ENCODE data around the gene CCNY.

DNA sequence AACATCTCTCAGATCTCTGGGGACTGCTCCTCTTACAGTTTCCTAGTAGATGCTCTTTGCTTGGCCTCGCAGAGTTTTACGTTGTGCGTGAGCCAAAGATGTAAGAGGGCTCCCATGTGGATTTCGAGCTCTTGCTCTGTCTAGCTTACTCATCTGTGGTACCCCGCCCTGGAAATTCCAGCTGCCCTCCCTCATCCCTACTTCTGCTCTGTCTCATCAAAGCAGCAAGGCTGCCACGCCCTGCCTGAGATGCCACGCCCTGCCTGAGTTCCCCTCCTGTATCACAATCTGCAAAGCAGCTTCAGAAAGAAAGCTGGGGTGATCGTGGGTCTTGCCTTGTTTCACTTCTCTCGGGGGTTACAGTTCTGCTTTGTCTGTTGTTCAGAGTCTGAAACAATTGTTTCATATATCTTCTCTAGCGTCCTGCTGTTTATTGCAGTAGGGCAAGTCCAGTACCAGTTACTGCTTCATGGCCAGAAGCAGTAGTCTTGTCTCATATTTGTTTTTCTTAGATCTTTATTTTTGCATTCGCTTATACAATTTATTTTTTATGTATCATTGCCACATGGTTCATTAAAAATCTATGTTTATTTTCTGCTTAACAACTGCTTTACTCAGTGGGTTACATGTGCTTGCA lies 36.1 kb upstream of the CCNY start:
- TF ChIP-seq, protein P1, sequence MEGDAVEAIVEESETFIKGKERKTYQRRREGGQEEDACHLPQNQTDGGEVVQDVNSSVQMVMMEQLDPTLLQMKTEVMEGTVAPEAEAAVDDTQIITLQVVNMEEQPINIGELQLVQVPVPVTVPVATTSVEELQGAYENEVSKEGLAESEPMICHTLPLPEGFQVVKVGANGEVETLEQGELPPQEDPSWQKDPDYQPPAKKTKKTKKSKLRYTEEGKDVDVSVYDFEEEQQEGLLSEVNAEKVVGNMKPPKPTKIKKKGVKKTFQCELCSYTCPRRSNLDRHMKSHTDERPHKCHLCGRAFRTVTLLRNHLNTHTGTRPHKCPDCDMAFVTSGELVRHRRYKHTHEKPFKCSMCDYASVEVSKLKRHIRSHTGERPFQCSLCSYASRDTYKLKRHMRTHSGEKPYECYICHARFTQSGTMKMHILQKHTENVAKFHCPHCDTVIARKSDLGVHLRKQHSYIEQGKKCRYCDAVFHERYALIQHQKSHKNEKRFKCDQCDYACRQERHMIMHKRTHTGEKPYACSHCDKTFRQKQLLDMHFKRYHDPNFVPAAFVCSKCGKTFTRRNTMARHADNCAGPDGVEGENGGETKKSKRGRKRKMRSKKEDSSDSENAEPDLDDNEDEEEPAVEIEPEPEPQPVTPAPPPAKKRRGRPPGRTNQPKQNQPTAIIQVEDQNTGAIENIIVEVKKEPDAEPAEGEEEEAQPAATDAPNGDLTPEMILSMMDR (IDR thresholded peaks at IDR 0.05) = no peak
- no peak for TF ChIP-seq ZFX (IDR thresholded peaks at IDR 0.05; ENCODE audit: borderline replicate concordance)
